Measurements from ENCODE around the gene KCNIP4.

- TF ChIP-seq CTCF (optimal IDR thresholded peaks at IDR 0.05 in 1 of 3, IDR thresholded peaks at IDR 0.05 in 1 of 3, conservative IDR thresholded peaks at IDR 0.05 in 1 of 3; ENCODE audit: extremely low read depth in 1 of 3, insufficient read depth in 2 of 3, low read length in 3 of 3) (no peak), EZH2 (IDR thresholded peaks at IDR 0.05; ENCODE audit: low read length) (no peak)
Measured at GRCh38 chr4:21177871-21178270, 770.7 kb downstream of the KCNIP4 start.

Measured in keratinocyte (primary cell).